PFSK-1 (cell line): ENCODE measurements around the gene LSS.

Source experiments
- FOXP2 ChIP-seq: optimal IDR thresholded peaks from 2 replicates; pipeline ENCODE3; 2011; ENCODE audit warnings: borderline replicate concordance, control low read depth, inconsistent platforms; ENCODE audit not compliant: insufficient read depth; ENCODE audit errors: extremely low read length, extremely low read depth
- POLR2AphosphoS5 ChIP-seq: IDR thresholded peaks from 2 replicates; pipeline ENCODE4 v1.6.1; 2012; ENCODE audit warnings: low read depth, mild to moderate bottlenecking, control low read depth, low read length, moderate library complexity
- SIN3A ChIP-seq: IDR thresholded peaks from 2 replicates; pipeline ENCODE4 v1.6.1; 2012; ENCODE audit warnings: mild to moderate bottlenecking, low read length, moderate library complexity, borderline replicate concordance; ENCODE audit not compliant: insufficient read depth
- TAF1 ChIP-seq: IDR thresholded peaks from 2 replicates; pipeline ENCODE4 v1.6.1; 2012; ENCODE audit warnings: low read length, control low read depth, borderline replicate concordance; ENCODE audit not compliant: insufficient read depth
- TF ChIP-seq, protein P1 (sequence below), 2 experiments: IDR thresholded peaks; 2 replicates each; pipeline versions ENCODE4 v1.6.1 to v1.8.0; 2011 to 2012; ENCODE audit warnings: low read depth in 2 of 2, low read length in 2 of 2, control low read depth in 1 of 2, inconsistent platforms in 1 of 2, mild to moderate bottlenecking in 1 of 2, moderate library complexity in 1 of 2; ENCODE audit not compliant: insufficient read depth in 1 of 2

LSS gene

GRCh38 chr21:46217511-46218196, 10.9 kb downstream of the LSS start:
- TF ChIP-seq, protein P1, sequence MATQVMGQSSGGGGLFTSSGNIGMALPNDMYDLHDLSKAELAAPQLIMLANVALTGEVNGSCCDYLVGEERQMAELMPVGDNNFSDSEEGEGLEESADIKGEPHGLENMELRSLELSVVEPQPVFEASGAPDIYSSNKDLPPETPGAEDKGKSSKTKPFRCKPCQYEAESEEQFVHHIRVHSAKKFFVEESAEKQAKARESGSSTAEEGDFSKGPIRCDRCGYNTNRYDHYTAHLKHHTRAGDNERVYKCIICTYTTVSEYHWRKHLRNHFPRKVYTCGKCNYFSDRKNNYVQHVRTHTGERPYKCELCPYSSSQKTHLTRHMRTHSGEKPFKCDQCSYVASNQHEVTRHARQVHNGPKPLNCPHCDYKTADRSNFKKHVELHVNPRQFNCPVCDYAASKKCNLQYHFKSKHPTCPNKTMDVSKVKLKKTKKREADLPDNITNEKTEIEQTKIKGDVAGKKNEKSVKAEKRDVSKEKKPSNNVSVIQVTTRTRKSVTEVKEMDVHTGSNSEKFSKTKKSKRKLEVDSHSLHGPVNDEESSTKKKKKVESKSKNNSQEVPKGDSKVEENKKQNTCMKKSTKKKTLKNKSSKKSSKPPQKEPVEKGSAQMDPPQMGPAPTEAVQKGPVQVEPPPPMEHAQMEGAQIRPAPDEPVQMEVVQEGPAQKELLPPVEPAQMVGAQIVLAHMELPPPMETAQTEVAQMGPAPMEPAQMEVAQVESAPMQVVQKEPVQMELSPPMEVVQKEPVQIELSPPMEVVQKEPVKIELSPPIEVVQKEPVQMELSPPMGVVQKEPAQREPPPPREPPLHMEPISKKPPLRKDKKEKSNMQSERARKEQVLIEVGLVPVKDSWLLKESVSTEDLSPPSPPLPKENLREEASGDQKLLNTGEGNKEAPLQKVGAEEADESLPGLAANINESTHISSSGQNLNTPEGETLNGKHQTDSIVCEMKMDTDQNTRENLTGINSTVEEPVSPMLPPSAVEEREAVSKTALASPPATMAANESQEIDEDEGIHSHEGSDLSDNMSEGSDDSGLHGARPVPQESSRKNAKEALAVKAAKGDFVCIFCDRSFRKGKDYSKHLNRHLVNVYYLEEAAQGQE (IDR thresholded peaks at IDR 0.05; ENCODE audit: insufficient read depth in 1 of 2, low read depth in 2 of 2, low read length in 2 of 2) = no peak
- TF ChIP-seq POLR2AphosphoS5 (no peak), TAF1 (no peak), FOXP2 (no peak), SIN3A (no peak)

- TF ChIP-seq TAF1 = no peak
- no peak for TF ChIP-seq SIN3A
- no peak for TF ChIP-seq FOXP2
- TF ChIP-seq, protein P1 (IDR thresholded peaks at IDR 0.05; ENCODE audit: insufficient read depth in 1 of 2, low read depth in 2 of 2, low read length in 2 of 2) = no peak
- TF ChIP-seq POLR2AphosphoS5 = no peak
Measured at GRCh38 chr21:46216132-46216747, 12.3 kb downstream of the LSS start.

DNA sequence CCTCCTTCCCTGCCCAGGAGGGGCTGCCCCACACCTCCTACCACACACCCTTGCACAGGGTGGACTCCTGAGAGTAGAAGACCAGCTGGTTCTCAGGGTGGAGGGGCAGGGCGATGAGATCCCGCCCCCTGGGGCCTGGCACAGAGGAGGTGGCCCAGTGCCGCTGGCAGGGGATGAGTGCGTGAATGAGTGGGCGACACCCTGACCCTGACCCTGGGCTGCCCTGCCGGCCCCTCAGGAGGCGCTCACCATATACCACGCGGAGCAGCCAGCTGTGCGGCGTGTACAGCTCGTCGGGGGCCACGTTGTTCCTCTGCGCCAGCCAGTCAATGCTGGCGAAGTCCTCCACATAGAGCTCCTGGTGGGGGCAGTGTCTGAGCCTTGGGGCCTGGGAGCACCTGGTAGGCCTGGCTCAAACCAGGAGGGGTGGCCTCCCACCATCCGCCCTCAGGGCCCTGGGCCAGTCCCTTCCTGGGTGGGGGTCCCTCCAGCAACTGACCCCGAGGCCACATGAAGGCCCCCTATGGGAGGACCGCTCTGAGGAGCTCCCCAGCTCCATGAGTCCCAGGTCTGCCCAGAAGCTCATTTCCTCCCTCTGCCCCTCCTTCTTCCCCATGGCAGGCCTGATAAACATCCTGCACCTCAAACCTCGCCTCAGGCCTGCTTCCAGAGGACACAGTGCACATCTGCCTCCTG, 13.0 kb downstream of the LSS start:
- TF ChIP-seq TAF1 (no peak), FOXP2 (no peak)
- TF ChIP-seq, protein P1 (IDR thresholded peaks at IDR 0.05; ENCODE audit: insufficient read depth in 1 of 2, low read depth in 2 of 2, low read length in 2 of 2) = no peak

- TF ChIP-seq POLR2AphosphoS5 = no peak
- no peak for TF ChIP-seq SIN3A
- TF ChIP-seq, protein P1 (IDR thresholded peaks at IDR 0.05; ENCODE audit: insufficient read depth in 1 of 2, low read depth in 2 of 2, low read length in 2 of 2) = no peak
- no peak for TF ChIP-seq TAF1
- TF ChIP-seq FOXP2 = no peak
Measured at GRCh38 chr21:46214478-46215340, 13.9 kb downstream of the LSS start.
